ENCODE data around the gene CASS4.

- TF ChIP-seq POLR2AphosphoS5 (IDR thresholded peaks at IDR 0.05; ENCODE audit: borderline replicate concordance, low read depth, low read length) (no peak), EZH2 (IDR thresholded peaks at IDR 0.05) (no peak)
Measured at GRCh38 chr20:56363491-56363890, 48.6 kb upstream of the CASS4 start.
